HL-60/S4 treated with phorbol 12-myristate 13-acetate at 8.2 ng/mL for 4 days and 3 days (cell line): ENCODE measurements around the gene RFT1.

Source experiments
- in situ Hi-C: fragments of 300-500 bp; cut with MboI; formaldehyde crosslinking; loops from 2 replicates; pipeline ENCODE4 v1.15.0; 2022; ENCODE audit warnings: low sequenced_read_pairs

RFT1 gene

DNA sequence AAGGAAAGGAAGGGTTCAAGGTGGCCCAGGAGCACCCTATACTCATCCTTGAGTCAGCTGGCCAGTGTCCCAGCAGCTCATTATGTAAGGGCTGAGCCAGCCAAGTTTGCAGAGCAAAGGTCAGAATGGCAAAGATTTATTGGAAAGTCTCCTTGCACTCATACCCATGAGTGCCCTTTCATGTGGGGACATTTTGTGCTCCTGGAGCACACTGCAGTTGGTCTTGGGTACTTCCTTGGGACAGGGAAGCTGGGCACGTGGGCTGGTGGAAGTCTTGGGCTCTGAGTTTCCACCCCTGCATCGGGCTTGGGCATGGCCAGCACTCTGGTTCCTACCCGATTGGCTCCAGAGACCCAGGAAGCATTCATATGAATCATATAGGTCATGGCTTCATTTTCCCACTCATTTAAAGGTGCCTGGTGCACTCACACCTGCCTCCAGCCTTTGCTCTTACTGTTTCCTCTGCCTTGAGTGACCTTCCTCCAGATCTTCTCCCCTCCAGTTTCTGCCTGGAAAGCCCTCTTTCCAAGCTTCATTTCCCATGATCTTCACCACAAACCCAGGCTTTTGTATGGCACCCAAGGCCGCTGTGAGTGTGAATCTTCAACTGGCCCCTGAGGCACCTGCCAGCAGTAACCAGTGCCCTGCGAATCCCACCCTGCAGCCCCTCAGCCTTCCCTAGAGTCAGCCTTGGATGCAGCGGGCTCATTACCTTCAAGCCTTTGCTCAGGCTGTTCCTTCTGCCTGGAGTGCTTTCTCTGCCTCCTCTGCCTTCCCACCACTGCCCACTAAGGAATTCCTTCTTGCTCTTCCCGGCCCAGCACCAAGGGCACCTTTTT, 20.2 kb upstream of the RFT1 start:
- in situ Hi-C loops, result no loop called here

DNA sequence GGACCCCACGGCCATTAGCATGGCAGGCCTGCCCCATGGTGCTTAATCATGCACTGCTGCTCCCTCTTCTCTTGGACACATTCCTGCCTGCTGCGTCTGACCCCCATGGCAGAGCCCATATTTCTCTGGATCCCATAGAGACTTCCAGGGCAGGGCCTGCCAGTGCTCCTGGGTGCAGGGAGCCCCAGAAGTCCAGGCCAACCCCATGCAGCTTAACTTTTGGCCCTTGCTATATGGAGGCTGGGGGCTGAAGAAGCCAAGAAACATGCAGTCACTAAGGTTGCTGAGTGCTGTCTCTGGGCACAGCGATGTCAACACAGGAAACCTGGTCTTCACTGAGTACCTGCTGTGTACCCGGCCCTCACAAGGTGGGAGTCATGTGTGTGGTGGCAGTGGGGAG, 19.5 kb upstream of the RFT1 start:
- in situ Hi-C loops, result no loop called here

DNA sequence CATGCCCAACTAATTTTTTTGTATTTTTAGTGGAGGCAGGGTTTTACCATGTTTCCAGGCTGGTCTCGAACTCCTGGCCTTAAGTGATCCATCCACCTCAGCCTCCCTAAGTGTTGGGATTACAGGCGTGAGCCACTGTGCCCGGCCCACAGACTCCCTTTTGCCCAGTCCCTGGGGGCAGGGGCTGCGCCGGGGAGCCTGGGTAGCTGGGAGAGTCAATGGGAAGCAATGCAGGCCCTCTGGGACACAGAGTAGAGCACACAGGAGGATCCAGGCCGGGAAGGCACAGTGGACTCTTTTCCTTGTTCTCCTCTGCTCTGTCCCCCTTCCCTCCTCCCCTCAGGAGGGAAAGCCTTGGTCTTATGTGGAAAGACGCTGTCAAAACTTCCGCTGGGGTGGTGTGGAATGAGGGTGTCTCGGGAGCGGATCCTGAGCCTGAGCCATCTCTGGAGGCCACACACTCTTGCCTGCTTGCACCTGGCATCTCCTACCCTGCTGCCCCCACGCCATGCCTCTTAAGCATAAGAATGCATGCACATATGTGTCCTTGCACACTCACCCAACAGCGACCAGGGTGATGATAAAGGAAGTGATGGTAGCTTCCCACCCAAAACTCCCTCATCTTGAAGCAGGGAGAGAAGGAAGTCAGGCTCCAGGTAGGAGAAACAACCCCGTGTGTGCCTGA, 18.9 kb upstream of the RFT1 start:
- in situ Hi-C loops, result no loop called here

DNA sequence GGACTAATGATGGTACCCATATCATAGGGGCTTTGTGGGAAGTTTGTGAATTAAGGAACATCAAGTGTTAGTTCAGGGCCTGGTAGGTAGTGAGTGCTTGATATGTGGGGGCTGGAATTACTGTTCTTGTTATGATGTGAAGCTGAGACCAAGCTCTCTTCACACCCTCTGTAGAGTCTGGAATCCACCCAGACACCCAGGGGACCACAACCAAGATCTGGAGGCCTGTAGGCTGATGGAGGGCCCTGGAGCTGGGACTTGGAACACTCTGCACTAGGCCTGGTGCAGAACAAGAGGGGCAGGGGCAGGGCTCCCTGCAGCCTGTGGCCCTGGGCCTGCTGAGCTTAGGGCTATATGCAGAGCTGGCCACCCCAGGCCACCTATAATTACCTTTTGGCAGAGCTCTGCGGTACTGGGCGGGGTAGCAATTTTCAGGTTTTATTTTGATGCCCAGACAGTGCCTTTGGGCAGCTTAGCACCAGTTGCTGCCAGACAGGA, 17.7 kb upstream of the RFT1 start:
- in situ Hi-C loops, result no loop called here

DNA sequence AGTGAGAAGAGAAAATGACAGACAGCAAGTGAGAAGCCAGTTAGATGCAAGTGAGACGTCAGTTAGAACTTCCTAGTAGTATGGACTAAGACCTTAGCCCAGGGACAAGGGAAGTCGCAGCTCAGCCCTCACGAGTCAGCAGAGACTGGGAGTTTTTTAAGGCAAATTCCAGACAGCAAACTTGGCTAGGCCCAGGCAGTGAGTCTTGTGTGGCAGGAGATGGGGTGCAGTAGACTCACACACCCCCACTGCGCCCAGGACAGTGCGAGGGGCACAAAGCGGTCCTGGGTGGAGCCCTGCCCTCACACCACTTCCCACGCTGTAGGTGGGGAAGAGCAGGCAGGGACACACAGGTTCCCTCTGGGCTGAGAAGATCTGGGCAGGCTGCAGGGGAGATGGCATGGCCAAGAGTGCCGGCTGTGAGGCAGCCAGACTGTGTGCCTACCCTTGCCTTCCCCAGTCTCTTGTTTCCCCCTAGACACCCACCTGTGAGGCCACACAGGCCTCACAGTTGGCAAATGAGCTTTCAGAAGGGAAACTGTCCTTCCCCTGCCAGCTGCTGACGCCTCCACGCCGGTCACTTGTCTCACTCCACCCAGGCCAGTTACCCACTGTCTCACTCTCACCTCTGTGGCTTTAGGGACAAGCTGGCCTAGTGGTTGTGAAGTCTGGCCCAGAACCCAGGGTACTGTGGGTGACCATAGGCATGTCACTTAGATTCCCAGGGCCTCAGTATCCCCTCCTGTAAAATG, 17.1 kb upstream of the RFT1 start:
- in situ Hi-C loops, result no loop called here

DNA sequence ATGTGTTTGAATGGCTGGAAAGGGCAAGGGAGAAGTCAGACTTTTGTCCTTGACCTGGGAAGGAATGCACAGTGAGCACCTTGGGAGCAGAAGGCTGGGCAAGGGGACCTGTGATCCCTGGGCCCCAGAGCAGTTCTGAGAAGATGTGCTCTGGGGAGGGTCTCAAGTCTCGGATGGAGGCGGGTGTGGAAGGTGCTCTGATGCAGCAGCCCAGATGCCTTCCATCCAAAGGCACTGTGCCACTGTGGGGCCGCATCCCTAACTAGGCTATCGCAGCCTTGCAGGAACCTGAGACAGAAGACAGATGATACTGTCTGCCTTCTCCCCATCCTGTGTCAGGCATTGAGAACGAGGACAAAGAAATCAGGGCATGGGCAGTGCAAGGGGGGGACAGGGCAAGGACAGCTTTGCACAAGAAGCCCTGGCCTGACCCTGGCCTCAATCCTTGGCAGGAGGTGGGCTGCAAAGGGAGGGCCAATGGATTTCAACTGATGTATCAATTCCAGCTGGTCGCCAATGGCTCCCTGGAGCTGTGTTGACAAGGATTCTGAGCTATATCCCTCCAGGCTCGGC, 16.2 kb upstream of the RFT1 start:
- in situ Hi-C loops, result no loop called here

DNA sequence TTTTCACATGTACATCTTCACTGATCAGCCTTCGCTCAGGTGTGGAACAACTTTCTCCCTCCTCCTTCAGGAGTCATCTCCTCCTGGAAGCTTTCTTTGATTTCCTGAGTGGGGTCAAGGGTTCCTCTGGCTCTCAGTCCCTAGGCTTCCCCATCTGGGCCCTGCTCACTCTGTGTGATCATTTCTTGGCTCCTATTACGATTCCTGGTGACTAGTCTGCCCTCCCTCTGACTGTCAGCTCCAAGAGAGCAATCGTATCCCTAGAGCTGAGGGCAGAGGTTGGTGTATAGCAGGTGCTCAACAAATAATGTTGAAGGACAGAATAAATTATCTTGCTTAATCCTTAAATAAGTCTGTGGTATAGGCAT, 15.5 kb upstream of the RFT1 start:
- in situ Hi-C loops, result no loop called here

DNA sequence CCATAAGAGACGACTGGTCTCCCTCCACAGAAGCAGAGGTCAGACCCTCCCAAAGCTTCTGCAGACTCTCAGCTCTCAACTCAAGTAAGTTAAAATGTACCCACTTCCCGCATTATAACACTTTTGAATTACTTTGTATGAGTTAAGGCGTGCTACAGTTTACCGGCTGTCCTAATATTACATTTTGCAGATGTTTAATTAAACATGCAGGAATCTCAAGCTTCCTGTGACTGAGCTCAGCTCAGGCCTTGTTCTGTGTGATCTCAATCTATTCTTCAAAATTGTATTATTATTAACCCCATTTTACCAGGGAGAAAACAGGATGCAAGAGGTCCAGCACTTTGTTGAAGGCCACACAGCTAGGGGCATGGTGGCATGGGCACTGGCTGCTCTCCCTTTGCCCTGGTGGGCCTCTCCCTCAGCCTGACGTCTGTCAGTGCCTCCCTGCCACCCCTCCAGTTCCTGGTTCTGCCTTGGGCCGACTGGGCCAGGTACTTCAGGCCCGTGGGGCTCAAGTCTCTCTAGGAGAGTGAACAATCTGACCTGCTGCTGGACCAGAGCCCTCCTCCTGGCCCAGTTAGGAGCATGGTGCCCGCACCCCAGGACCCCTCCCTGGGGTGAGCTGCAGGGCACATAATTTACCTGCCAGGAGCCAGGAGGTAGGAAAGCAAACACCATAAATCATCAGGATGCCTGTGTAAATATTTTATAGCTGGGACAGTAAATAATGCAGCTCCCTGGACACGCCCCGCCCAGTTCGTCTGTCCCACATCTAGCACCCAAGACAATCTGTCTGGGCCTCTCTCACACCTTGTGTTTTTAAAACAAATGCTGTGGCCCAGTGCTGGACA, 14.9 kb upstream of the RFT1 start:
- in situ Hi-C loops, result no loop called here

DNA sequence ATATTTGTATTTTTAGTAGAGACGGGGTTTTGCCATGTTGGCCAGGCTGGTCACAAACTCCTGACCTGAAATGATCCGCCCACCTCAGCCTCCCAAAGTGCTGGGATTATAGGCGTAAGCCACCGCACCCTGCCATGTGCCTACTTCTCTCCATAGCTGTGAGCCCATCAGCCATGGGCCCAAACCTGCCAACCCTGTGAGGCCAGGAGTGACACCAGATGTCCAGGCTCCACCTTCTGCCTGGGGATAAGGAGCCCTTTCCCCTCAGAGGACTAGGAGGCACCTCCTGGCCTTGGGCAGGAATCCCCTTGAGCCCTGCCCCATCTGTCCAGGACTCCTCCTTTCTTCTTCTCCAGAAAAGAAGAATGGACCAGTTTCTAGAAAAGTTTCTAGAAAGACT, 14.2 kb upstream of the RFT1 start:
- in situ Hi-C loops, result no loop called here

DNA sequence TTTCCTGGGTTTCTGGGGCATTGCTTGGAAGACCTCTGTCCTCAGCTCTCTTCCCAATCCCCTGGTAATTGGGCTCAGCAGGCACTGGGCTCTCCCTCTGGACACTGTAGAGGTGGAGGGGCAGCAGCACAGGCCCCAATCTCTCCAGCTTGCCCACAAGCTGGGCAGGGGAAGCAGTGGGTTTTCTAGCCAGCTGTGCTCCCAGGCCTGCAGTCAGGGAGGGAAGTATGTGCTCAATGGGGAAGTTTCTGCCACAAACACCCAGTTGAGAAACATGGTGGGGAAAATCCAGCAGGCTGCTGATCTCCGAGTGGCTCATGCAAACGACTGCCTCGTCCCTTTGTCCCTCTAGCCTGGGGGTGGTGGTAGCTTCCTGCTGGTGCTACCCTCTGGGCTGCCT, 12.8 kb upstream of the RFT1 start:
- in situ Hi-C loops, result no loop called here

DNA sequence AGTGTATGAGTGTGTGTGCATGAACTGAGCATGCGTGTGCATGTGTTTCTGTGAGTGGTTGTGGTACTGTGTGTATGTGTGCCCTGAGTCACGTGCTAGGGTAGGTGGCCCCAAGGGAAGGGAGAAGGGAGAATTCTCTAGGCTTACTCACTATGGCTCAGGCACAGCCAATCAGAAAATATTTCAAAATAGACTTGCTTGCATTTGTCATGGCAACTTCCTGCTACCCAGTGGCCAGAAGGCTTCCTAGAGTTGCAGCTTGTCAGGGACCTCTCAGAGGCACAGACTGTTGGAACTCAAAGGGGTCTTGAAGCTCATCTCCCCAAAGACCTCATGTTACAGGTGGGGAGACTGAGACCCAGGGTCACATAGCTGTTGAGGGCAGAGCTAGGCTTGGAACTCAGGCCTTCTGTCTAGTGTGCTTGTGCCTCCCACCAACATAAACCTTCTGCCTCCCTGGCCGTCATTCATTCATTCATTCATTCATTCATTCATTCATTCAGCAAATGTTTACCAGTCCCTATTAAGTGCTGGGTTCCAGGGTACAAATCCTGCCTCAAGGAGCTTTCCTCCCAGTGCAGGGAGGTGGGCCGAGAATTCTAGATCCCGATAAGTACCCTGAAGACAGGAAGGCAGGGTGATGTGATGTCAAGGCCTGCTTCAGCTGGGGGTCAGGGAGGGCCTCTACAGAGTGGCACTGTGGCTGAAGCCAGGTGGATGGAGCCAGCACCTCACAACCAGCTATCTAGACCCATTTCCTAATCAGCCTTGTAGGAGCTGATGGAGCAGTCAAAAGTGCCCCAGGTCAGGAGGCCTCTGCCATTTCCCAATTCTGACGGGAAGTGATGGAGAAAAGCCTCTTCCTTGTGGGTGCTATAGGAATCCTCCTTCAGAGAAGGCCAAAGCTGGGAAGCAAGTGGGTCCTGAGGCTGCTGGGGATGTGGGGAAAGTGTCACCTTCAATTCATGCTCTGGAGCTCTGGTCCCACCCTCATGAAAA, 10.9 kb upstream of the RFT1 start:
- in situ Hi-C loops, result no loop called here

DNA sequence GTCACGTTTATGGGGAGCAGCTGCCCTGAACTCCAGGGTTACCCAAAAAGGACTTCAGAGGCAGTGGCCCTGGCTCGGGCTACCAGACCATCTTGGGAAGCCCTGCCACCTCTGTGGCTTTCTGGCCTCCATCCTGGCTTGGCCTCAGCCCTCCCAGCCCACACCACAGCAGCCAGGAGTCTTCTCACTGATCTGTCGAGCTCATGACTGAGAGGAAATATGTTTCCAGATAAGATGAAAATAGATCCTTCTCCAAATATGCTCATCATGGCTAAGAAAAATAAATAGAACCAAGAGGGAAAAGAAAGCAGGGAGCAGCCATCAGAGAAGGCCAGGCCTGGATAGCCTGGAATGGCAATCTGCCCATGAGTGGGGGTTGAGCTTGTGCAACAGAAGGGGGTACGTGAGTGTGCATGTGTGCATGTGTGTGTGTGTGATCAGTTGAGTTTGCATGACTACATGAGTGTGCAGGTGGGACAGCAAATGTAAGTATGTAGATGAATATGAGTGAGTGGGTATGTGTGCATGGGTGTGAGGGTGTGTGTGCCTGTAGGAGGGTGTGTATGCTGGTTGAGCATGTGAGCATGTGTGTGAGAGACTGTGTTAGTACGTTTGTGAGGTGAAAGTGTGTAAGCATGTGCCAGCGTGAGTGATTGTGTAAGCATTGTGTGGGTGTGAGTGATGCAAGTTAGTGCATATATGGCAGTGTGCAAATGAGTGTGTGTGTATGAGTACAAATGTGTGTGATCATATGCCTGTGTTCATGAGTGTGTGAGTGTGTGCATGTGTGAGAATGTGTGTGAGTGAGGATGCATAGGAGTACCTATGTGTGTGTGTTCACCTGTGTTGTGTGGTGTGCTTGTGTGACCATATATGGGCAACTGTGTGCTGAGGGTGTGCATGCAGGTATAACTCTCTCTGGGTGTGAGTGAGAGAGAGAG, 9.9 kb upstream of the RFT1 start:
- in situ Hi-C loops, result no loop called here

DNA sequence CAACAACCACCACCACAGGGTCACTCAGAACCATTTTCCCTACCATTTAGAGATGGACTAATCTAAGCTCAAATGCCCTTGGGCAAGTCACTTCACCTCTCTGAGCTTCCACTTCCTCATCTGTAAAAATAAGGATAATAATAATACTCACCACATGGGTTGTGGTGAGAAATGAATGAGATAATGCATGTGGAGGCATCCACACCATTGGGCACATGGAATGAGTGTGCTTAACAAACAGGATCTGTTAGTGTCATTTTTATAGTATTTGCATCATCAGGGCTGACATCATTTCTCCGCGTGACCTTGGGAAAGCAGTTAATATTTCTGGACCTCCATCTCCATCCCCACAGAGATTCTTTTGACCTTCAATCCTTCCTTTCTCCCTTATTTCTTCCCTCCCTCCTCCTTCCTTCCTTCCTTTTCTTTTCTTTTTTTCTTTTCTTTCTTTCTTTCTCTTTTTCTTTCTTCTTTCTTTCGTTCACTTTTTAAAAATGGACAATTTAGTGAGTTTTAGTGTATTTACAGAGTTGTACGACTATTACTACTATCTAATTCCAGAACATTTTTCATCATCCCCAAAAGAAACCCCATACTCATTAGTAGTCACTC, 7.7 kb upstream of the RFT1 start:
- in situ Hi-C loops, result no loop called here

DNA sequence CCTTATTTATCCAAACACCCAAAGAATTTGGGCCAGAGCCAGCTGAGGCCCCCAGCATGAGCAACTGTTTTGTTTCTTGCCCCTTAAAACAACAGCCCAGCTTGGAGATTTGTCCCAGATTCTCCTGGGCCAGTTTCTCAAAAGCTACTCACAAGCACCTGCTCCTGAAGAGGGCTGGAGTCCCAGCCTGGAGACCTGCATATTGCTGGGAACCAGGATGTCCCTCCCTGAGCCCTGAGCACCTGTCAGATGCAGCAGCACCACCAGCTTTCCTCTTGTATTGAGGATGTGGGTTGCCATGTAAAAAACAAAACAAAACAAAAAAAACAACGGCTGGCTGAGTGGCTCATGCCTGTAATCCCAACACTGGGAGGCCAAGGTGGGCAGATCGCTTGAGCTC, 7.0 kb upstream of the RFT1 start:
- in situ Hi-C loops, result no loop called here

DNA sequence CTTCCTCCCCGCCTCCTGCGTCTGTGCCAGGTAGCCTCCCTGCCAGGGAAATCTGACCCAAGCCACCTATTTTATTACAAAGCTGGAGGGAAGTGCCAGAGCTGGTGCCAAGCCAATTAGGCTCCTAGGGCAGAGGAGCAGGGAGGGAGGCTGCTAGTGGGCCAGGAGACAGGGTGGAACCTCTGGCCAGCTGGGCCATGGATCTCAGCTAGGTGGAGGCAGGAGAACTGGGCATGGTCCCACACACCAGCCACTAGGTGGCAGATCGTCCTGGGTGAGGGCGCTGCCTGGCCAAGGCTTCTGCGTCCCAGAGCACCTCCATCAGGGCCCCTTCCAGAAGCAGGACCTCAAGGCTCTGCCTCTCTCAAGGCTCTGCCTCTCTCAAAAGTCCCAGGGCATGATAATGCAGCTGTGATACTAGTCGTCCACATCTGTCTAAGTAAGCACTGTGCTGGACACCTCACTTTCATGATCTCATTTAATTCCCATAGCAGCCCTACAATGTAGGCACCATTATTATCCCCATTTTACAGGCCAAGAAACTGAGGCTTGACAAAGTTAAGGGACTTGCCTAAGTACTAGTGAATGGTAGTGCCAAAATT, 4.5 kb upstream of the RFT1 start:
- in situ Hi-C loops, result no loop called here

DNA sequence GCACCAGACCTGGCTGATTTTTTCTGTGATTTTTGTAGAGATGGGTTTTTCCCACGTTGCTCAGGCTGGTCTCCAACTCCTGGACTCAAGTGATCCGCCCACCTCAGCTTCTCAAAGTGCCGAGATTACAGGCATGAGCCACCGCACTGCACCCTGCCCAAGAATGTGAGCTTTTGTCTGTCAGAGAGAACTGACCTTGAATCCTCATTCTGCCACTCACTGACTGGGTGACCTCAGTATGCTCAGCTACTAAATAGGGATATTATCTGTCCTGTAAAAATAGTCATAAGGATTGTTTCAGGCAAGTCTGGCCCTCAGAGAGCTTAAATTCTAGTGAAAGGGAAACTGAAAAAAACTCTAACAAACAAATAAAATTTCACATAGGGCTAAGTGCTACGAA, 2.1 kb upstream of the RFT1 start:
- in situ Hi-C loops, result no loop called here

DNA sequence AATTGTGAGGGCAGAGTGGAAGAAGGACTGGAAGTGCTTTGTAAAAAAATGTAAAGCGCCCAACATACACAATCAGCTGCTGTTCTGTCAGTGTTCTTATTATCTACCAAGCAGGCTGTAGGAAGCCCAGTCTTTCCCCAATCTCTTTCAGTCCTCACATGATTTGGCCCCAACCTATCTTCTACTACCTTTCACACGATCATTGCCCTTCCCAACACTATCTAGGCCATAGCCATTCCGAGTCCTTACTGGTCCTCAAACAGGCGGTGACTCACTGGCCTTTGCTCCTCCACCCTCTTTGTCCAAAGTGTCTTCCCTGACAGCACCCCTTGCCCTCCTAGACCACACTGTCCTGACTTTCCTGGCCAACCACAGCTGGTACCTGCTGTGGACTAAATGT, 861 bp upstream of the RFT1 start:
- in situ Hi-C loops, result no loop called here
